Tibial nerve (tissue), 4 donors: ENCODE results near the gene TTC39C.

Source experiments
- EP300 ChIP-seq, 2 donors: sonication (generic); formaldehyde crosslinking; IDR thresholded peaks; one replicate each; pipeline ENCODE4 v1.6.1; 2017; ENCODE audit warnings: antibody characterized with exemption in 2 of 2, mild to moderate bottlenecking in 1 of 2
- POLR2A ChIP-seq, 2 donors: fragments of 450-650 bp; IDR thresholded peaks; one replicate each; pipeline ENCODE4 v1.6.1; 2017; ENCODE audit warnings: antibody characterized with exemption in 2 of 2, mild to moderate bottlenecking in 2 of 2, moderate library complexity in 2 of 2
- TF ChIP-seq, protein P1 (sequence below), 5 experiments: fragments of 200-600 bp in 3 of 5; fragments of 450-650 bp in 2 of 5; sonication (generic) in 3 of 5; IDR thresholded peaks; one replicate each; pipeline ENCODE4 v1.5.1; 2016 to 2019; ENCODE audit warnings: antibody characterized with exemption in 5 of 5, mild to moderate bottlenecking in 3 of 5, moderate library complexity in 2 of 5

DNA sequence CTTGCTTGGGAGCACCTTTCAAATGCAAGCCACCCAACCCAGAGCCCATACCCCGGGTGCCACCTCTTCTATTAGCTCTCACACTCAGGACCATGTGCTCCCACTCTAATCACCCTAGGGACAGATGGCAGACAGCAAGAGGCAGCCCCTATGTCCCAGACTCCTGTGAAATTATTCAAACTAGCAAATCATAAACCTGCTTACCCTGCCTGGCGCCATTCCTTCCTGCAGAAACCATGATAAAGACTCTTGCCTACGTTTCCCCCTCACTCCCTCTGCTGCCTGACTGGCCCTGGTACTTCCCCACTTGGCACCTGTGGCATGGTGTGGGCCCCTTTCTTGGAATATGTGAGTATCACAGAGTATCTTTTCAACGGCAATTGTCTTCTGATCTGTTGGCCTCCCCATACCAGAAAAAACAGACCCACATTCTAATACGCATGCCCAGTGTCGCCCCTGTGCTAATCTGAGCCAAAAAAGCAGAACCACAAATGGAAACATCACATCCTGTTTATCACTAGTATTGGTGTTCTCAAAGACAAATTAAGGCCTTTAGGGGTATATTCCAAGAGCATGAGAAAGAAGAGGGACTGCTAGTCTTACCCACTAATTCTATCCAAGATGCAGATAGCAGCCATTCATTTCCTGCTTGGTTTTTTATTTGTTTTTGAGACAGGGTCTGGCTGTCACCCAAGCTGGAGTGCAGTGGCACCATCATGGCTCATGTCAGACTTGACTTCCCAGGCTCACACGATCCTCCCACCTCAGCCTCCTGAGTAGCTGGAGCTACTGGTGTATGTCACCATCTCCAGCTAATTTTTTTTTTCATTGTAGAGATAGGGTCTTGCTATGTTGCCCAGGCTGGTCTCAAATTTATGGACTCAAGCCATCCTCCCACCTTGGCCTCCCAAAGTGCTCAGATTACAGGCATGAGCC is 44.1 kb upstream of the TTC39C start:
- TF ChIP-seq, protein P1, sequence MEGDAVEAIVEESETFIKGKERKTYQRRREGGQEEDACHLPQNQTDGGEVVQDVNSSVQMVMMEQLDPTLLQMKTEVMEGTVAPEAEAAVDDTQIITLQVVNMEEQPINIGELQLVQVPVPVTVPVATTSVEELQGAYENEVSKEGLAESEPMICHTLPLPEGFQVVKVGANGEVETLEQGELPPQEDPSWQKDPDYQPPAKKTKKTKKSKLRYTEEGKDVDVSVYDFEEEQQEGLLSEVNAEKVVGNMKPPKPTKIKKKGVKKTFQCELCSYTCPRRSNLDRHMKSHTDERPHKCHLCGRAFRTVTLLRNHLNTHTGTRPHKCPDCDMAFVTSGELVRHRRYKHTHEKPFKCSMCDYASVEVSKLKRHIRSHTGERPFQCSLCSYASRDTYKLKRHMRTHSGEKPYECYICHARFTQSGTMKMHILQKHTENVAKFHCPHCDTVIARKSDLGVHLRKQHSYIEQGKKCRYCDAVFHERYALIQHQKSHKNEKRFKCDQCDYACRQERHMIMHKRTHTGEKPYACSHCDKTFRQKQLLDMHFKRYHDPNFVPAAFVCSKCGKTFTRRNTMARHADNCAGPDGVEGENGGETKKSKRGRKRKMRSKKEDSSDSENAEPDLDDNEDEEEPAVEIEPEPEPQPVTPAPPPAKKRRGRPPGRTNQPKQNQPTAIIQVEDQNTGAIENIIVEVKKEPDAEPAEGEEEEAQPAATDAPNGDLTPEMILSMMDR (IDR thresholded peaks at IDR 0.05) = no peak
- TF ChIP-seq POLR2A (IDR thresholded peaks at IDR 0.05) (no peak), EP300 (IDR thresholded peaks at IDR 0.05) (no peak)
